ENCODE results near the gene FBXL14.

DNA sequence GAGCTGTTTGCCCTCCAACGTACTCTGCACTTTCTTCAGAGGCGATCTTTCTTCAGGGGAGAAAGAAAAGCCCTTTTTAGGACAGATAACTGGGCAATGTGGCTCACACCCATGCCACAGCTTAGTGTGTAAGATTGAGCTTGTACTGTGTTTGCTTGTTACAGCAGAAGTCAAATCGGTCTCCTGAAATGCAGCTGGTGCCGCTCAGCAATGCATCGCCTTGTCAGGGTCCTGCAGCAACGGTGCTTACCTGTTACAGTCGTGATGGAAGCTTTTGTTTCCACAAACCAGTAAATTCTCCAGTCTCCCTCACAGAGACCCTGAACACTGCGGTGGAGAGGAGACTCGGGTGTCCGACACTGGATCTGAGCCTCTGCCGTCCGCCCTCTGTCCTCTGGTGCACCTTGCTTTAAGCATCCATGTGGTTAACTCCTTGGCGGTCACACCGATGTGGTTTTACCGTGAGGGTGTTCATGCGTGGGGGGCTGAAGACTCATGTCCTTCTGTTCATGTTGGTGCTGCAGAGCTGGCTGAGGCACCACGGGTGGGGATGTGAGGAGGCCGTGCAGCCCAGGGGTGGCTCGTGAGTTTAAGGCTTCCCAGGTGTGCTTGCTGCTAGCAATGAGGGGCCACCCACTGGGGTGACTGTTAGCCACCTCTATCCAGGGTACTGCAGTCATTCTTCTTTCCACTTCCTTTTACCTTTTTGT is 47.3 kb downstream of the FBXL14 start:
- TF ChIP-seq, protein P1, sequence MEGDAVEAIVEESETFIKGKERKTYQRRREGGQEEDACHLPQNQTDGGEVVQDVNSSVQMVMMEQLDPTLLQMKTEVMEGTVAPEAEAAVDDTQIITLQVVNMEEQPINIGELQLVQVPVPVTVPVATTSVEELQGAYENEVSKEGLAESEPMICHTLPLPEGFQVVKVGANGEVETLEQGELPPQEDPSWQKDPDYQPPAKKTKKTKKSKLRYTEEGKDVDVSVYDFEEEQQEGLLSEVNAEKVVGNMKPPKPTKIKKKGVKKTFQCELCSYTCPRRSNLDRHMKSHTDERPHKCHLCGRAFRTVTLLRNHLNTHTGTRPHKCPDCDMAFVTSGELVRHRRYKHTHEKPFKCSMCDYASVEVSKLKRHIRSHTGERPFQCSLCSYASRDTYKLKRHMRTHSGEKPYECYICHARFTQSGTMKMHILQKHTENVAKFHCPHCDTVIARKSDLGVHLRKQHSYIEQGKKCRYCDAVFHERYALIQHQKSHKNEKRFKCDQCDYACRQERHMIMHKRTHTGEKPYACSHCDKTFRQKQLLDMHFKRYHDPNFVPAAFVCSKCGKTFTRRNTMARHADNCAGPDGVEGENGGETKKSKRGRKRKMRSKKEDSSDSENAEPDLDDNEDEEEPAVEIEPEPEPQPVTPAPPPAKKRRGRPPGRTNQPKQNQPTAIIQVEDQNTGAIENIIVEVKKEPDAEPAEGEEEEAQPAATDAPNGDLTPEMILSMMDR (IDR thresholded peaks at IDR 0.05) = no peak
- TF ChIP-seq POLR2A (IDR thresholded peaks at IDR 0.05) = no peak
